ENCODE data around the gene THOC5. TPM values are rescaled to one million over a fixed set of nuclear protein-coding genes. Genes with fewer than 3 reads are reported as not detected.

Gene THOC5
- total RNA-seq, 1 experiment from 2014 or later: 49.8 TPM

GRCh38 chr22:29464581-29464980, 89.0 kb downstream of the THOC5 start:
- Histone ChIP-seq H3K4me3 (no peak overlapping the region), H3K4me1 (replicated peaks) (no peaks in the 10 kb centered on the region), H3K36me3 (no peaks in the 10 kb centered on the region), H3K27me3 (replicated peaks) (peaks cover 5% of the 10 kb centered on the region; the same call in 1 of the 2 replicates), H3K27ac (no peak overlapping the region), H3K9me3 (replicated peaks) (no peaks in the 10 kb centered on the region)
- DNase-seq (ENCODE audit: low read depth in 1 of 2, low spot score in 2 of 2): no peak

DNA sequence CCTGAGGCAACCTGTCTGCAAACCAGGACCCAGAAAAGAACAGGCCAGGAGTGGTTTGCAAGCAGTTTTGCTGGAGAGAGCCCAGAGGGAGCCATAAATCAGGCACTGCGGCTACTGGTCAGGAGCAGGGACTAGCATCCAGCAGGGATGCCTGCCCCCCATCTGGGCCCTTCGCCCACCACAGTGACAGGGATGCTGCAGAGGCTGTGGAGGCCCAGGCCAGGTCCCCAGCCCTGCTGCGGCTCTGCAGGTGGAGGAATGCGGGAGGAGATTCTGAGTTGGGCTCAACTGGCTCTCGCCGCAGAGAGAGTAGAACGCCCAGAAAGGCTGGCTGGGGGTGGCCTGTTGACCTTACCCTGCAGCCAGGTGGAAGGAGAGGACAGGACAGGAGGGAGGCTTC, 89.9 kb downstream of the THOC5 start:
- DNase-seq (ENCODE audit: low read depth in 1 of 2, low spot score in 2 of 2): no peak
- Histone ChIP-seq H3K4me1 (replicated peaks) (no peaks in the 10 kb centered on the region), H3K9me3 (replicated peaks) (no peaks in the 10 kb centered on the region), H3K27ac (no peak overlapping the region), H3K27me3 (replicated peaks) (no peaks in the 10 kb centered on the region), H3K4me3 (no peak overlapping the region), H3K36me3 (no peaks in the 10 kb centered on the region)

DNA sequence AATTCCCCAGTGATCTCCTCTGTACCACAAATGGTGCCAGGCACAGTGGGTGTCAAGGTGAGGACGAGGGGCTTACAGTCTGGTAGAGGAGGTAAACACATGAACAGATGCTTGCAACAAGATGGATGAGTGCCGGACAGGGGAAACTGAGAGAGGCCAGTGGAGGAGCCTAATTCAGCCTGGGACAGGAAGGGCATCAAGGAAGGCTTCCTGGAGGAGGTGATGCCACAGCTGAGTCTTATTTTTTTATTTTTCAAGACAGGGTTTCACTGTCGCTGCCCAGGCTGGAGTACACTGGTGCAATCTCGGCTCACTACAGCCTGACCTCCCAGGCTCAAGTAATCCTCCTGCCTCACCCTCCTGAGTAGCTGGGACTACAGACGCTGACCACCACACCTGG, 92.3 kb downstream of the THOC5 start:
- H3K27ac ChIP-seq: no peak overlapping the region
- no peak for DNase-seq (ENCODE audit: low read depth in 1 of 2, low spot score in 2 of 2)
- H3K9me3 ChIP-seq (replicated peaks): no peaks in the 10 kb centered on the region
- H3K4me1 ChIP-seq (replicated peaks): no peaks in the 10 kb centered on the region
- no peaks in the 10 kb centered on the region for H3K36me3 ChIP-seq
- H3K4me3 ChIP-seq: no peak overlapping the region
- H3K27me3 ChIP-seq (replicated peaks): no peaks in the 10 kb centered on the region

DNA sequence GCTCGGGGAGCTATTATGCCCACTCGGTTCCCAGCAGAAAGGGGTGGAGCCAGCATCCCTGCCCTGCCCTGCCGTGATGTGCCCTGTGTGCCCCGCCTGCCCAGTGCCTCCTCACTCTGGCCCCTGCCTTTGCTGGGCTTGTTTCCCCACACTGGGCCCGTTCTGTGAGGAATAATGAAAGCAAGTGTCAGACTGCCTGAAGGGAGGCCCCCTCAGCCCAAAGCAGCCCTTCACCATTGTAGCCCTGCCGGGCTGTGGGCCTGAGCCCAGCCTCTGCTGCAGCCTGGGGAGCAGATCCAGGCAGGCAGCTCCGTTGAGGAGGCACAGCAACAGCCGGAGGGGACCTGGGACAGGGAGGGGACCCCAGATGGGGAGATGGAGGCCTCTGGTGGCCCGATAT, 93.8 kb downstream of the THOC5 start:
- Histone ChIP-seq H3K4me1 (replicated peaks) (no peaks in the 10 kb centered on the region), H3K4me3 (no peak overlapping the region), H3K27ac (no peak overlapping the region), H3K9me3 (replicated peaks) (no peaks in the 10 kb centered on the region), H3K36me3 (no peaks in the 10 kb centered on the region), H3K27me3 (replicated peaks) (no peaks in the 10 kb centered on the region)
- DNase-seq (ENCODE audit: low read depth in 1 of 2, low spot score in 2 of 2): no peak

- H3K9me3 ChIP-seq (replicated peaks): no peaks in the 10 kb centered on the region
- no peaks in the 10 kb centered on the region for H3K4me1 ChIP-seq (replicated peaks)
- no peak overlapping the region for H3K4me3 ChIP-seq
- no peaks in the 10 kb centered on the region for H3K27me3 ChIP-seq (replicated peaks)
- DNase-seq (ENCODE audit: low read depth in 1 of 2, low spot score in 2 of 2): no peak
- no peak overlapping the region for H3K27ac ChIP-seq
- H3K36me3 ChIP-seq: no peaks in the 10 kb centered on the region
These were observed 95.0 kb downstream of the THOC5 start for GRCh38 chr22:29458551-29458950.

DNA sequence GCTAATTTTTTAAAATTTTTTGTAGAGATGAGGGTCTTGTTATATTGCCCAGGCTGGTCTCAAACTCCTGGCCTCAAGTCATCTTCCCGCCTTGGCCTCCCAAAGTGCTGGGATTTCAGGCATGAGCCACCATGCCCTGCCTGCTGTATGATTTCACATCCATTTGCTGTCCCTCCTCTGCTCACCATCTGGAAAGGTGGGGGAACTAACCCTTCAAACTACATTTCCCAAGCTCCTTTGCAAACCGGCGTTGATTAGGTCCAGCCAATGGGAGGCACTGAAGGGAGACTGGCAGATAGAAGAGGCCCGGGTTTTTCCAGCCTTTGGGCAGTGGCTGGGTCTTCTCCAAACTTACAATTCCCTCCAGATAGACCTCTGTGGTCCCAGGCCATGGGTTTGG, 95.8 kb downstream of the THOC5 start:
- DNase-seq (ENCODE audit: low read depth in 1 of 2, low spot score in 2 of 2): no peak

GRCh38 chr22:29456211-29456671, 97.3 kb downstream of the THOC5 start:
- no peaks in the 10 kb centered on the region for H3K36me3 ChIP-seq
- H3K4me1 ChIP-seq (replicated peaks): no peaks in the 10 kb centered on the region
- H3K27me3 ChIP-seq (replicated peaks): no peaks in the 10 kb centered on the region
- DNase-seq (ENCODE audit: low read depth in 1 of 2, low spot score in 2 of 2): no peak
- no peak overlapping the region for H3K27ac ChIP-seq
- no peaks in the 10 kb centered on the region for H3K9me3 ChIP-seq (replicated peaks)
- no peak overlapping the region for H3K4me3 ChIP-seq

More for the DNA sequence above, 95.8 kb downstream of the THOC5 start:
- H3K9me3 ChIP-seq (replicated peaks): no peaks in the 10 kb centered on the region
- H3K4me3 ChIP-seq: no peak overlapping the region
- no peaks in the 10 kb centered on the region for H3K4me1 ChIP-seq (replicated peaks)
- H3K36me3 ChIP-seq: no peaks in the 10 kb centered on the region
- H3K27me3 ChIP-seq (replicated peaks): no peaks in the 10 kb centered on the region
- H3K27ac ChIP-seq: no peak overlapping the region

Other genes with a start within 250 kb of the THOC5 start
- gene GAS2L1, start 247.1 kb downstream of the THOC5 start, total RNA-seq (2014; rRNA removed; shearing (Covaris generic)): 10.4 and 12.5 TPM in 2 replicates
- not detected in 2 replicates for gene RASL10A, start 238.1 kb downstream of the THOC5 start, total RNA-seq (2014; rRNA removed; shearing (Covaris generic))
- gene AP1B1, start 165.2 kb downstream of the THOC5 start, total RNA-seq (2014; rRNA removed; shearing (Covaris generic)): 48.3 and 70.2 TPM in 2 replicates
- gene RFPL1, start 115.2 kb downstream of the THOC5 start, total RNA-seq (2014; rRNA removed; shearing (Covaris generic)): not detected in 2 replicates
- not detected in 2 replicates for gene NEFH, start 73.5 kb downstream of the THOC5 start, total RNA-seq (2014; rRNA removed; shearing (Covaris generic))
- 29.4 and 34.5 TPM in 2 replicates for gene NIPSNAP1, start 27.4 kb upstream of the THOC5 start, total RNA-seq (2014; rRNA removed; shearing (Covaris generic))
- gene NF2, start 49.9 kb upstream of the THOC5 start, total RNA-seq (2014; rRNA removed; shearing (Covaris generic)): 105 and 151 TPM in 2 replicates
- gene CABP7, start 166.2 kb upstream of the THOC5 start, total RNA-seq (2014; rRNA removed; shearing (Covaris generic)): not detected in 2 replicates
- 36.8 and 37.0 TPM in 2 replicates for gene ZMAT5, start 213.2 kb upstream of the THOC5 start, total RNA-seq (2014; rRNA removed; shearing (Covaris generic))
- gene UQCR10, start 213.6 kb upstream of the THOC5 start, total RNA-seq (2014; rRNA removed; shearing (Covaris generic)): 150 and 218 TPM in 2 replicates